Activated naive CD8-positive, alpha-beta T cell treated with anti-CD3 and anti-CD28 coated beads, Interleukin-2, amount 10 ng/mL, durations not matched to agents 7 days and 5 days (primary cell): ENCODE data around the gene GRIP1. TPM values are rescaled to one million over a fixed set of nuclear protein-coding genes. Genes with fewer than 3 reads are reported as not detected.

Experiments used
- ATAC-seq: fragments of 150-1000 bp; cut with Tn5 transposase; one replicate; pipeline ENCODE4 v1.10.0; 2021; ENCODE audit warnings: low read depth, moderate library complexity
- POLR2A ChIA-PET: fragments of 350-600 bp; sonication (Branson Sonifier 250); formaldehyde crosslinking; loops from one replicate; lab custom pipeline; 2021; ENCODE audit warnings: antibody characterized with exemption; lab: Charles Lee
- DNase-seq: peaks from one replicate; pipeline ENCODE4 v3.0.0; 2021
- H3K27ac Mint-ChIP-seq: one replicate; pipeline ENCODE4 v1.8.0; 2022; ENCODE audit warnings: mild to moderate bottlenecking, mixed read lengths
- H3K27me3 Mint-ChIP-seq: one replicate; pipeline ENCODE4 v1.8.0; 2022; ENCODE audit warnings: mild to moderate bottlenecking, moderate library complexity, mixed read lengths
- H3K36me3 Mint-ChIP-seq: one replicate; pipeline ENCODE4 v1.8.0; 2021; ENCODE audit warnings: mild to moderate bottlenecking, mixed read lengths
- H3K4me1 Mint-ChIP-seq: one replicate; pipeline ENCODE4 v1.8.0; 2021; ENCODE audit warnings: mixed read lengths
- H3K4me3 Mint-ChIP-seq: one replicate; pipeline ENCODE4 v1.8.0; 2022; ENCODE audit warnings: mild to moderate bottlenecking, moderate library complexity, mixed read lengths
- H3K9me3 Mint-ChIP-seq: one replicate; pipeline ENCODE4 v1.8.0; 2021; ENCODE audit warnings: mixed read lengths
- total RNA-seq, 2 experiments: library from RNA; stranded (reverse); gene quantifications; one replicate each; pipeline ENCODE4 v1.2.3, GENCODE V29; 2021

GRIP1 gene
- total RNA-seq, 2 experiments from 2014 or later = 0.34 to 1.8 TPM

DNA sequence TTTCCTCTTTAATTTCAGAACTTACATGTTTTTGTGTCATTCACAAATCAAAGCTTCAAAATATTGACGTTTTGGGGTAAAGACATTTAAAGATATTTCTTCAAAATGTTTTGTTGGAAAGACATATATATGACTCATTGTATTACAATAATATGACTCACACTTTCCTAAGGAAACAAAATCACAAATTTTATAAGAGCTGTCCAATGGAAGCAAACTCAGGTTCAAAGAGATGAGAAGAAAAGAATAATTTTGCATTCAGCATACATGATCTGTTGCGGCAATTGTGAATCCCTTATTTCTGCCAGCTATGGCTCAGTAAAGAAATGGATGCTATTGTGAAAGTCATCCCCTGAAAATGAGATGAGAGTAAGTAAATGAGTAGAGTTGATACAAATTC is 82.7 kb downstream of the GRIP1 start:
- POLR2A ChIA-PET = interaction anchor here (0.6 kb wide), 1 partner anchor 243 kb away, joined by 3 read pairs; no protein-coding TSS in a partner anchor
- Mint-ChIP-seq H3K4me1 (no peaks in the 10 kb centered on the region), H3K27me3 (peaks cover 5% of the 10 kb centered on the region), H3K4me3 (no peak overlapping the region), H3K9me3 (no peaks in the 10 kb centered on the region), H3K36me3 (no peaks in the 10 kb centered on the region), H3K27ac (no peak overlapping the region)
- ATAC-seq (no peak), DNase-seq (no peak)

DNA sequence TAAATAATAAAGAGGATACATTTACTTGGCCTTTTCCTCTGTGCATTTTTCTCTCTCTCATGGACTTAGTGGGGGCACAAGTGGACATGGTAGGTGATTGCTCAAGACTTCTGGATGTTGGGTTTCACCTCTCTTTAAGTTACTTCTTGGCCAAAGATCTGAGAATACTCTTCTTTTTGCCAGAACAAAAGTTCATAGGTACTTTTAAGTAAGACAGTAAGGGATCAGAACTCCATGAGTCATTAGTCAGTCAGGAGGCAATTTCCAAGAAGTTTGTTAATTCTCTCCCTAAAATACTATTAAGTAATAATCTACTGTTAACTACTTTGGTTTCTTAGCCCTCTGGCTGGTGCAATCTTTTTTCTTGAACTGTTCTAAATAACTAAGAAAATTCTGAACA is 84.2 kb downstream of the GRIP1 start:
- no peak overlapping the region for H3K27ac Mint-ChIP-seq
- no peaks in the 10 kb centered on the region for H3K4me1 Mint-ChIP-seq
- peaks cover 3% of the 10 kb centered on the region for H3K27me3 Mint-ChIP-seq
- ATAC-seq (no peak), DNase-seq (no peak)
- no peak overlapping the region for H3K4me3 Mint-ChIP-seq
- no peaks in the 10 kb centered on the region for H3K9me3 Mint-ChIP-seq
- POLR2A ChIA-PET = no interaction called here
- H3K36me3 Mint-ChIP-seq = no peaks in the 10 kb centered on the region

DNA sequence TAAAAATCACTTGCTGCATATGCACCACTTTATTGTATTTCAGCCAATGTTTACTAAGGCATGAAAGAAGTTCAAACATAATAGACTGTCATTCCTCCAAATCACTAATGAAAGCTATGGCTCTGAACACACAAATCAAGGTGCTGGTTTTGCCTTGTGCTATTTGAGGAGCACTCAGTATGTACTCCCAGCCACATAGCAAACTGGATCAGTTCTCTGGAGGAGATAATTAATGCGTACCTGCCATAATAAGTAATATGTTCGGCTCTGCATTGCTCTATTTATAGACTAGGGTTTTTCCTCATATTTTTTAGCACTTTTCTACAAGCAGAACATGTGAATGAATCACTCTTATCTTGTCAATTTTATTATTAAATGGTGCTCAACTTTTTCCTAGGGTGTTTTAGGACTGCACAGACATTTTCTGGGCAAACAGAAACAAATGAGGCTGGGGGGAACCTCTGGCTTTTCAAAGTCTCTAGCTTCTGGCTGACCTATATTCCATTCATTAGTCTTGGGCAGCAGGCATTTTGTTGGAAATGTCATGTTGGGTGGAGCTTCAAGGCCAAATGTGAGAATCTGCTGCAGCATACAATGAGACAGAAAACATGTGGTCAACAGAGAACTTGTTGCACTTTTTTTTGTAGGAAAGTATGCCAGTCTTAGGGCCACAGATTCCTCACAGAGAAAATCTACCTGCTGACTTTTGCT is 88.4 kb downstream of the GRIP1 start:
- no peak overlapping the region for H3K27ac Mint-ChIP-seq
- no peaks in the 10 kb centered on the region for H3K27me3 Mint-ChIP-seq
- no peaks in the 10 kb centered on the region for H3K9me3 Mint-ChIP-seq
- POLR2A ChIA-PET = no interaction called here
- H3K4me3 Mint-ChIP-seq = no peak overlapping the region
- no peak for DNase-seq
- H3K4me1 Mint-ChIP-seq = no peaks in the 10 kb centered on the region
- no peaks in the 10 kb centered on the region for H3K36me3 Mint-ChIP-seq
- ATAC-seq = no peak

DNA sequence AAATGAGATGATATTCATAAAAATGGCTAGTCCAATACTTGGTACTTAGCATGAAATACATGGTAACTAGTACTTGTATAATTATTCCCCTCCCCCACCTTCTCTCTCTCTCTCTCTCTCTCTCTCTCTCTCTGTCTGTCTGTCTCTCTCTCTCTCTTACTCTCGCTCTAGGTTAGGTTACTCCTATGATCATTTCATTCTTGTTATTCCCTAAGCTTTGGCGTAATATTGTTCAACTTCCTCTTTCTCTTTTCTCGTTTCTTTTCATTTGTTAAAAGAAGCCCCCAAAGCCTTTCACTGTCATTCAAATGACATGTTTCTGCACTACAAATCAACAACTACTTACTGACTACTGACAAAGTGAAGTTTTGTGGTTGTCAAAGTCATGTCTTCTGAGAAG is 89.8 kb downstream of the GRIP1 start:
- H3K4me3 Mint-ChIP-seq = no peak overlapping the region
- H3K27me3 Mint-ChIP-seq = no peaks in the 10 kb centered on the region
- H3K27ac Mint-ChIP-seq = no peak overlapping the region
- no peak for DNase-seq
- no peaks in the 10 kb centered on the region for H3K36me3 Mint-ChIP-seq
- POLR2A ChIA-PET = no interaction called here
- H3K9me3 Mint-ChIP-seq = peaks cover 1% of the 10 kb centered on the region
- ATAC-seq = no peak
- H3K4me1 Mint-ChIP-seq = no peaks in the 10 kb centered on the region

DNA sequence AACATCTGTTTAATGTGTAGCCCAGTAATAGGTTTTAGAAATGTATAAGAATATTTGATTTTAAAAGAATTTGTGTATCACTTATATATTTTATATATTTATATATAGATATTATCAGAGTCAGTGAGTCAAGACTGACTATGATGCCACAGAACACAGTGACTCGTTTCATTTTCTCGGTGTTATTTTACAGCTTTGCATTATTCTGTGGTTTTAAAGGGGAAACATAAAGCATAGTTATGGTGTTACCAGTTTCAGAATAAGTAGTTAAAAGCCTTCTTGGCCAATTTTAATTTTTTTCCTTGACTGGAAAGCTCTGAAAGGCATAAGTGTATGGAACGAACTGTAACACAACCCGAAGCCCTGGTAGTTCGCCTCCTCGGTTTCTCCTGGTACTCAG is 91.0 kb downstream of the GRIP1 start:
- peaks cover 1% of the 10 kb centered on the region for H3K9me3 Mint-ChIP-seq
- ATAC-seq (no peak), DNase-seq (no peak)
- no peak overlapping the region for H3K27ac Mint-ChIP-seq
- H3K27me3 Mint-ChIP-seq = no peaks in the 10 kb centered on the region
- H3K4me3 Mint-ChIP-seq = no peak overlapping the region
- POLR2A ChIA-PET = no interaction called here
- H3K4me1 Mint-ChIP-seq = no peaks in the 10 kb centered on the region
- H3K36me3 Mint-ChIP-seq = no peaks in the 10 kb centered on the region

DNA sequence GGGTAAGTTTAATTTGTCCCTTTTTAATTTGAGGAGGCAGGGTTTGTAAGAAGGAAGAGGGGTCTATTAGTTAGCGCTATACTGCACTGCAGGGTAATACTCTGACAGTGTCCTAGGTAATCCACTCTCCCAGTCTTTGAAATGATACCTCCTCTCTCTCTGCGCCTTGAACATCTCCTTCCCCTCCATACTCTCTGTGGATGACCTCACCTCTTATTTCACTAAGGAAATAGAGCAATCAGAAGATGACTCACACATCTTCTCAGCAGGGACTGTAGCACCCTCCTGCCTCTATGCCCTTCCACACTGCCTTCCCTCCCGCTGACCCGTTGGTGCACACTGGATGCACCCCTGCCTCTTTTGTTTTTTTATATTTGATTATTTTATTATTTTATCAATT is 94.2 kb downstream of the GRIP1 start:
- POLR2A ChIA-PET = no interaction called here
- ATAC-seq = no peak
- no peaks in the 10 kb centered on the region for H3K4me1 Mint-ChIP-seq
- H3K27ac Mint-ChIP-seq = no peak overlapping the region
- no peak for DNase-seq
- no peak overlapping the region for H3K4me3 Mint-ChIP-seq
- no peaks in the 10 kb centered on the region for H3K27me3 Mint-ChIP-seq
- no peaks in the 10 kb centered on the region for H3K36me3 Mint-ChIP-seq
- peaks cover 1% of the 10 kb centered on the region for H3K9me3 Mint-ChIP-seq

DNA sequence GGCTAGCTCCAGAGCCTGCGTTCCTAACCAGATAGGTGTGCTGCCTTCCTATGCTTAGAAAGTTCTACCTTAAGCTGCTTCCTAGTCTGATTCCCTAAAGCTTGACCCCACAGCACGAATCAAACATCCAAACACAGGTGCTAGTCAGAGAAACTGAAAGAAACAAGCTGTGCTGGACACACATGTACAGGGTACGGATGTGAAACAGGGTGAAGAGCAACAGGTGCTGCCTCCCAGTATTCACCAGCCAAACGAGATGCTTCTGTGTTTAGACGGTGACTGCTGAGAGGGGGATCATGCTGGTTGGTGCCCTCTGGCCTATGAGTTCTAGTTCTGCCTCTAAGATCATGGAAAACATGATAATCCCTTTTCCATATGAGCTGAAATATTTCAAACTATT is 105.3 kb downstream of the GRIP1 start:
- peaks cover 2% of the 10 kb centered on the region for H3K27me3 Mint-ChIP-seq
- H3K4me3 Mint-ChIP-seq = no peak overlapping the region
- H3K9me3 Mint-ChIP-seq = no peaks in the 10 kb centered on the region
- POLR2A ChIA-PET = no interaction called here
- no peaks in the 10 kb centered on the region for H3K36me3 Mint-ChIP-seq
- DNase-seq = no peak
- no peaks in the 10 kb centered on the region for H3K4me1 Mint-ChIP-seq
- H3K27ac Mint-ChIP-seq = no peak overlapping the region
- ATAC-seq = no peak

DNA sequence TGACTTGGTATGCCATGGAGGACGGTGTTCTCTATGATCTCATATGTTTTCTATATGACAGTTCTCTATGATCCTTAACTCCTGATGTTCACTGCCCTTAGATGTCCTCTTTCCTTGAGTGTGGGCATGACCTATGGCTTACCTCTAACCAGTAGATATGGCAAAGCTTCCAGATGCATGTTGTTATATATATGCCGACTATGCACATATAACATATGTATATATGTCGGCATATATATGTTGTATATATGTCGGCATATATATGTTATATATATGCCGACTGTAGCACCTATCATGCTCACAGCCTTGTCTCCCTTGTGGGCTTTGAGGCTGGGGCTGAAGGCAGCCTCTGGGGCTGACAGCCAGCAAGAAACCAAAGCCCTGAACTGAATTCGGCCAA is 106.0 kb downstream of the GRIP1 start:
- H3K4me1 Mint-ChIP-seq = no peaks in the 10 kb centered on the region
- H3K27ac Mint-ChIP-seq = no peak overlapping the region
- peaks cover 4% of the 10 kb centered on the region for H3K27me3 Mint-ChIP-seq
- ATAC-seq (no peak), DNase-seq (no peak)
- no peak overlapping the region for H3K4me3 Mint-ChIP-seq
- POLR2A ChIA-PET = no interaction called here
- no peaks in the 10 kb centered on the region for H3K9me3 Mint-ChIP-seq
- no peaks in the 10 kb centered on the region for H3K36me3 Mint-ChIP-seq

DNA sequence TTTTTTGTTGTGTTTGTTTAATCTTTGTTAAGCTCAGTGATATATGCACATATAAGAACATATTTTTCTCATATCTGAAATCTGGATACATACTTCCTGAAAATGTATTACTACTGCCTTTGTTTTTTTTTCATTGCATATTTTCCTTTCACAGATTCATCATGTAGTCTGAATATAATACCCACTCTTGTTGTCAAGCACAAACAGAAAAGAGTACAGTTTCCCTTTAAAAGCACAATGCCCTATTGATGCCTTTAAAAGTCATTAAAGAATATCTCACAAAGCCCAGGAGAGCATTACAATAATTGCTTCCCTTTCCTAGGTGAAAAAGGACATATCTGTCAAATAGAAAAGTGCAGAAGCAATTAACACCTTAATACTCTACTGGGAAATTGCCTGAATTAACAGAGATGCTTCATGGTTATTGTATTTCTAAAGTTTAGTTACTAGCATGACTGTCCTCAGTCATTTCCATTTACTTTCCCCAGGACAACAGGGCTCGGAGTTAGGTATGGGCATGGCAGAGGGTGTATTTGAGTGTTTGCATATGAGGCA is 107.4 kb downstream of the GRIP1 start:
- no peaks in the 10 kb centered on the region for H3K36me3 Mint-ChIP-seq
- ATAC-seq (no peak), DNase-seq (no peak)
- no peaks in the 10 kb centered on the region for H3K4me1 Mint-ChIP-seq
- POLR2A ChIA-PET = no interaction called here
- H3K27me3 Mint-ChIP-seq = peaks cover 4% of the 10 kb centered on the region
- no peak overlapping the region for H3K4me3 Mint-ChIP-seq
- no peak overlapping the region for H3K27ac Mint-ChIP-seq
- no peaks in the 10 kb centered on the region for H3K9me3 Mint-ChIP-seq

DNA sequence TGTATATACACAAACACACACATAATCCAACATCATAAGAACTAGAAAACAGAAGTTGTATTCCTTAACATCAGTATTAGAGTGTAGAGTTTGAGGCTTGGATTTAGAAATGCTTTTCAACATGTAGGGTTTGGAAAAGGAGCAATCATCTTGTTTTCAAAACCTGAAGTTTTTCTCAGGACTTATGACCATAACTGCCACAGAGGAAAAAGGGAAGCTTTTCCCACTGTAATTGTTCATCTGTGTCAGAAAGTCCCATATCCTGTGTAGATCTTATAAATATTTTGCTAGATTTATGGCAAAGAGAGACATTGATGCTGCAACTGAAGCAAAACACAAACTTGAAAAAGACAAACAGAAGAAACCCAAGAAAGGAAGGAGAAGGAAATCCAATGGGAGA is 115.7 kb downstream of the GRIP1 start:
- Mint-ChIP-seq H3K27me3 (peaks cover 3% of the 10 kb centered on the region), H3K27ac (no peak overlapping the region), H3K4me1 (no peaks in the 10 kb centered on the region), H3K36me3 (no peaks in the 10 kb centered on the region), H3K9me3 (peaks cover 11% of the 10 kb centered on the region), H3K4me3 (no peak overlapping the region)
- ATAC-seq (no peak), DNase-seq (no peak)
- POLR2A ChIA-PET = no interaction called here

DNA sequence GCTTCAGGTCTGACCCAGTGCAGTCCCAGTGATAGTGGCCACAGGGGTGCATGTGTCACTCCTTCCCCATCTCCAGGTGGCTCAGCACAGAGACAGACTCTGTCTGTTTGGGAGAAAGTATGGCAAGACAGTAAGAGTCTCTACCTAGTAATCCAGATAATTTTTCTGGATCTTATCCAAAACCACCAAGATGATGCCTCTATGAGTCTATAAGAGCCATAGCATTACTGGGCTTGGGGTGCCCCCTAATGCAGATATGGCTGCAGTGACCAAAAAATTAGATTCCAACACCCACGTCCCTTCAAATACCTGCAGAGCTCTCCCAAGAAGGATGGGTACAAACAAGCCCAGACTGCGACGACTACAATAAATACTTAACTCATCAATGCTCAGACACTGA is 123.8 kb downstream of the GRIP1 start:
- DNase-seq (no peak), ATAC-seq (no peak)
- no peak overlapping the region for H3K4me3 Mint-ChIP-seq
- H3K27me3 Mint-ChIP-seq = no peaks in the 10 kb centered on the region
- H3K4me1 Mint-ChIP-seq = no peaks in the 10 kb centered on the region
- no peak overlapping the region for H3K27ac Mint-ChIP-seq
- H3K36me3 Mint-ChIP-seq = no peaks in the 10 kb centered on the region
- POLR2A ChIA-PET = no interaction called here
- peaks cover 4% of the 10 kb centered on the region for H3K9me3 Mint-ChIP-seq

DNA sequence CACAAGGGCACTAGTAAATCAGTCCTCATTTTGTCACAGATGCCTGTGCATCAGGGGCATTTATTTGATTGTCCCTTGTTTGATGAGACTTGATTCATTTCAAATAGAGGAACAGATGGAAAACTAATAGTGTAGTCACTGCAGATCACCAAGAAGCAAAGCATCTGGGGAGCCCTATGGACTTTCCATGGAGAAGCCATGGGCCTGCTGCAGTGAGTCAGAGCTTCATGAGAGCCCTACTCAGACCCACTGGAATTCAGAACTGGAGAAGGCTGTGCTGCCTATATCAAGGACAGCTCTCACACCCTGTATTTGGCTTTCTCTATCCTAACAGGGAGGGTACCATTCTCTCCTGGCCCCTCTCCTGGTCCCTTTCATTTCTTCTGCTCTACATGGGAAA is 126.2 kb downstream of the GRIP1 start:
- no peaks in the 10 kb centered on the region for H3K36me3 Mint-ChIP-seq
- H3K27ac Mint-ChIP-seq = no peak overlapping the region
- no peaks in the 10 kb centered on the region for H3K4me1 Mint-ChIP-seq
- ATAC-seq (no peak), DNase-seq (no peak)
- H3K4me3 Mint-ChIP-seq = no peak overlapping the region
- no peaks in the 10 kb centered on the region for H3K27me3 Mint-ChIP-seq
- no peaks in the 10 kb centered on the region for H3K9me3 Mint-ChIP-seq
- POLR2A ChIA-PET = no interaction called here

DNA sequence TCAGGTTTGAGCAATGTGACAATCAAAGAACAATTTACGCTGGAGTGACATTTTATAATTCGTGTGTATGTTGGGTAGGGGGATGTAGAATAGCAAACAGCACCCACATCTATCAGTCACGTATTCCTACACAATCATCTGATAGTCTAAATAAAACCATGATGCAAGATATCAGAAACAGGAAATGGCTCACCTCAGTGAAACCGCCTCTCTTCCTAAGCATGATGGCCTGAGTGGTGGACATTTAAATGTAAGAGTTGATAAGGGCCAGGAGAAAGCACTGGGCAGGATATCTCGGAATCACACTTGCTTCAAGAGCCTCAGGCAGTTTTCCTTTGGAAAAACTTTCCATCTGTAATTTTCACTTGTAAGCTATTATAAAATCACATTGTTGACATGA is 128.2 kb downstream of the GRIP1 start:
- POLR2A ChIA-PET = no interaction called here
- H3K36me3 Mint-ChIP-seq = no peaks in the 10 kb centered on the region
- no peak for DNase-seq
- H3K9me3 Mint-ChIP-seq = no peaks in the 10 kb centered on the region
- H3K27me3 Mint-ChIP-seq = no peaks in the 10 kb centered on the region
- no peak for ATAC-seq
- no peak overlapping the region for H3K4me3 Mint-ChIP-seq
- no peaks in the 10 kb centered on the region for H3K4me1 Mint-ChIP-seq
- no peak overlapping the region for H3K27ac Mint-ChIP-seq

DNA sequence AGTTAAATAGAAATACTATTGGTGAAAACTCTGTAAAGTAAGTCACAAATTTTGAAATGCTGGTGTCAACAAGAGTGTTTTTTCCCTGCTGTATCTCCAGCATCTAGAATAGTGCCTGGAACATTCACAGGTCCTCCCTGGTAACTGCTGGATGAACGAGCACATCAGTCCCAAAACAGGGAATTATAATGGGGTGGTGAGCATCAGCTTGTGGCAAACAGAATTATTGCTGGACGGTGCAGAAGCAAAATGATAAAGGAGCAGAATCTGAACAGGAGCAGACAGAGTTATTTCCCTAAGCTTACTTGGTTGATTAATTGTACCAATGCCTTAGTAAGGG is 129.9 kb downstream of the GRIP1 start:
- ATAC-seq (no peak), DNase-seq (no peak)
- POLR2A ChIA-PET = no interaction called here
- Mint-ChIP-seq H3K9me3 (no peaks in the 10 kb centered on the region), H3K27me3 (no peaks in the 10 kb centered on the region), H3K4me1 (no peaks in the 10 kb centered on the region), H3K4me3 (no peak overlapping the region), H3K36me3 (no peaks in the 10 kb centered on the region), H3K27ac (no peak overlapping the region)
